ENCODE results near the gene STOX1. TPM values are rescaled to one million over a fixed set of nuclear protein-coding genes. Genes with fewer than 3 reads are reported as not detected.

The STOX1 gene
- polyA plus RNA-seq, 1 donor from 2014 or later: 1.2 TPM

- H3K9ac ChIP-seq (ENCODE audit: low read length): no peak overlapping the region
- H3K9me3 ChIP-seq (ENCODE audit: low read length): no peaks in the 10 kb centered on the region
- H3F3A ChIP-seq (ENCODE audit: insufficient read depth, low read length, poor library complexity, severe bottlenecking): no peaks in the 10 kb centered on the region
- no peaks in the 10 kb centered on the region for H3K36me3 ChIP-seq (ENCODE audit: insufficient read depth, low read length)
- H3K4me3 ChIP-seq (ENCODE audit: low read length): no peak overlapping the region
- no peaks in the 10 kb centered on the region for H3K9me2 ChIP-seq (ENCODE audit: insufficient read depth, low read length)
- H3K27ac ChIP-seq (ENCODE audit: low read length): no peak overlapping the region
- H4K20me1 ChIP-seq (ENCODE audit: insufficient read depth): no peaks in the 10 kb centered on the region
- H2AFZ ChIP-seq (ENCODE audit: low read depth, low read length): no peak overlapping the region
- H3K4me2 ChIP-seq (ENCODE audit: low read length): no peak overlapping the region
- no peaks in the 10 kb centered on the region for H3K79me2 ChIP-seq (replicated peaks; ENCODE audit: insufficient read depth, low read length)
- no peak for TF ChIP-seq MXI1 (conservative IDR thresholded peaks at IDR 0.05; ENCODE audit: poor library complexity, severe bottlenecking)
- TF ChIP-seq POLR2AphosphoS5 (IDR thresholded peaks at IDR 0.05): no peak
- TF ChIP-seq EZH2 (IDR thresholded peaks at IDR 0.05; ENCODE audit: borderline replicate concordance, insufficient read depth, low read length, poor library complexity, severe bottlenecking): no peak
- TF ChIP-seq EP300 (conservative IDR thresholded peaks at IDR 0.05; ENCODE audit: poor library complexity, severe bottlenecking): no peak
- TF ChIP-seq RAD21 (conservative IDR thresholded peaks at IDR 0.05): no peak
- TF ChIP-seq TAF1 (IDR thresholded peaks at IDR 0.05; ENCODE audit: low read depth): no peak
- no peak for TF ChIP-seq SMC3 (conservative IDR thresholded peaks at IDR 0.05; ENCODE audit: poor library complexity)
- TF ChIP-seq REST (IDR thresholded peaks at IDR 0.05; ENCODE audit: borderline replicate concordance): no peak
- TF ChIP-seq, protein P1, sequence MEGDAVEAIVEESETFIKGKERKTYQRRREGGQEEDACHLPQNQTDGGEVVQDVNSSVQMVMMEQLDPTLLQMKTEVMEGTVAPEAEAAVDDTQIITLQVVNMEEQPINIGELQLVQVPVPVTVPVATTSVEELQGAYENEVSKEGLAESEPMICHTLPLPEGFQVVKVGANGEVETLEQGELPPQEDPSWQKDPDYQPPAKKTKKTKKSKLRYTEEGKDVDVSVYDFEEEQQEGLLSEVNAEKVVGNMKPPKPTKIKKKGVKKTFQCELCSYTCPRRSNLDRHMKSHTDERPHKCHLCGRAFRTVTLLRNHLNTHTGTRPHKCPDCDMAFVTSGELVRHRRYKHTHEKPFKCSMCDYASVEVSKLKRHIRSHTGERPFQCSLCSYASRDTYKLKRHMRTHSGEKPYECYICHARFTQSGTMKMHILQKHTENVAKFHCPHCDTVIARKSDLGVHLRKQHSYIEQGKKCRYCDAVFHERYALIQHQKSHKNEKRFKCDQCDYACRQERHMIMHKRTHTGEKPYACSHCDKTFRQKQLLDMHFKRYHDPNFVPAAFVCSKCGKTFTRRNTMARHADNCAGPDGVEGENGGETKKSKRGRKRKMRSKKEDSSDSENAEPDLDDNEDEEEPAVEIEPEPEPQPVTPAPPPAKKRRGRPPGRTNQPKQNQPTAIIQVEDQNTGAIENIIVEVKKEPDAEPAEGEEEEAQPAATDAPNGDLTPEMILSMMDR (IDR thresholded peaks at IDR 0.05; ENCODE audit: poor library complexity, severe bottlenecking): no peak
- no peaks in the 10 kb centered on the region for H3K27me3 ChIP-seq (ENCODE audit: insufficient read depth, low read depth, low read length)
These were observed 44.5 kb downstream of the STOX1 start for GRCh38 chr10:68871731-68872342.

- H3K27ac ChIP-seq (ENCODE audit: low read length): no peak overlapping the region
- H3K9me3 ChIP-seq (ENCODE audit: low read length): no peaks in the 10 kb centered on the region
- H3K9ac ChIP-seq (ENCODE audit: low read length): no peak overlapping the region
- no peaks in the 10 kb centered on the region for H3F3A ChIP-seq (ENCODE audit: insufficient read depth, low read length, poor library complexity, severe bottlenecking)
- no peaks in the 10 kb centered on the region for H3K79me2 ChIP-seq (replicated peaks; ENCODE audit: insufficient read depth, low read length)
- no peaks in the 10 kb centered on the region for H3K36me3 ChIP-seq (ENCODE audit: insufficient read depth, low read length)
- TF ChIP-seq REST (IDR thresholded peaks at IDR 0.05; ENCODE audit: borderline replicate concordance): no peak
- TF ChIP-seq TAF1 (IDR thresholded peaks at IDR 0.05; ENCODE audit: low read depth): no peak
- no peak for TF ChIP-seq RAD21 (conservative IDR thresholded peaks at IDR 0.05)
- TF ChIP-seq MXI1 (conservative IDR thresholded peaks at IDR 0.05; ENCODE audit: poor library complexity, severe bottlenecking): no peak
- no peak for TF ChIP-seq EP300 (conservative IDR thresholded peaks at IDR 0.05; ENCODE audit: poor library complexity, severe bottlenecking)
- TF ChIP-seq EZH2 (IDR thresholded peaks at IDR 0.05; ENCODE audit: borderline replicate concordance, insufficient read depth, low read length, poor library complexity, severe bottlenecking): no peak
- TF ChIP-seq, protein P1 (IDR thresholded peaks at IDR 0.05; ENCODE audit: poor library complexity, severe bottlenecking): no peak
- no peak for TF ChIP-seq POLR2AphosphoS5 (IDR thresholded peaks at IDR 0.05)
- no peak for TF ChIP-seq SMC3 (conservative IDR thresholded peaks at IDR 0.05; ENCODE audit: poor library complexity)
- no peaks in the 10 kb centered on the region for H3K9me2 ChIP-seq (ENCODE audit: insufficient read depth, low read length)
- H3K4me3 ChIP-seq (ENCODE audit: low read length): no peak overlapping the region
- no peaks in the 10 kb centered on the region for H3K27me3 ChIP-seq (ENCODE audit: insufficient read depth, low read depth, low read length)
- no peak overlapping the region for H2AFZ ChIP-seq (ENCODE audit: low read depth, low read length)
- no peaks in the 10 kb centered on the region for H4K20me1 ChIP-seq (ENCODE audit: insufficient read depth)
- H3K4me2 ChIP-seq (ENCODE audit: low read length): no peak overlapping the region
These were observed 49.2 kb downstream of the STOX1 start for GRCh38 chr10:68876246-68877138.

Data from neural cell (in vitro differentiated cells).